GM23338 (cell line): ENCODE data around the gene TIMM50.

ENCODE experiments used
- EZH2 ChIP-seq: fragments of 200-600 bp; sonication (generic); IDR thresholded peaks from one replicate; pipeline ENCODE4 v1.8.0; 2017; ENCODE audit warnings: antibody characterized with exemption, mild to moderate bottlenecking, low read depth; ENCODE audit not compliant: unreplicated experiment
- POLR2AphosphoS5 ChIP-seq: IDR thresholded peaks from 2 replicates; pipeline ENCODE4 v1.6.1; 2016; ENCODE audit warnings: antibody characterized with exemption, low read depth
- TF ChIP-seq, protein P1 (sequence below): IDR thresholded peaks from one replicate; pipeline ENCODE4 v1.6.1; 2018; ENCODE audit warnings: antibody characterized with exemption; ENCODE audit not compliant: unreplicated experiment

DNA sequence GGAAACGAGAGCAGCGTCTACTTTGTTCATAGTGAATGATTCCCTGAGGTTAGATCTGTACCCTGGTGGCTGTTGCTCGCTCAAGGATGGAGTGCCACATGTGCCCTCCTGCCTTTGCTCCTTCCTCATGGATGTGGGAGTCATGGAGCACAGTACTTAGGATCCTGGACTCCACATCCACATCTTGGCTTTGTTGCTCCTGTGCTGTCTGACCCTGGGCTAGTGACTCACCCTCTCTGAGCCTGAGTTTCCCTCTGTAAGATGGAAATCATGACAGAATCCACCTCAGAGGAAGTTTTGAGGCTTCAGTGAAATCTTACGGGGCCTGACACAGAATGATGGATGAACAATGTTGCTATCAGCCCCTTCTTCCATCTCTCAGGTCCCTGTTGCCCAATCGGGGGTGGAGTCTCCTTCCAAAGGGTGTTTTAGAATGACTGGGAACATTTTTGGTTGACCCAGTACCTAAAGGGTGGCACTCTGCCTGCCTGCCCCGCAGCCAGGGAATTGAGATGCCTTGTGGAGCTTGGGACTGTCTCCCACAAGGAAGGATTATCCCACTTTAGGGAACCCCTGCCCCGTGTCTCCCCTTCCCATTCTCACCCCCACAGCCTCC lies 9.8 kb upstream of the TIMM50 start:
- TF ChIP-seq, protein P1, sequence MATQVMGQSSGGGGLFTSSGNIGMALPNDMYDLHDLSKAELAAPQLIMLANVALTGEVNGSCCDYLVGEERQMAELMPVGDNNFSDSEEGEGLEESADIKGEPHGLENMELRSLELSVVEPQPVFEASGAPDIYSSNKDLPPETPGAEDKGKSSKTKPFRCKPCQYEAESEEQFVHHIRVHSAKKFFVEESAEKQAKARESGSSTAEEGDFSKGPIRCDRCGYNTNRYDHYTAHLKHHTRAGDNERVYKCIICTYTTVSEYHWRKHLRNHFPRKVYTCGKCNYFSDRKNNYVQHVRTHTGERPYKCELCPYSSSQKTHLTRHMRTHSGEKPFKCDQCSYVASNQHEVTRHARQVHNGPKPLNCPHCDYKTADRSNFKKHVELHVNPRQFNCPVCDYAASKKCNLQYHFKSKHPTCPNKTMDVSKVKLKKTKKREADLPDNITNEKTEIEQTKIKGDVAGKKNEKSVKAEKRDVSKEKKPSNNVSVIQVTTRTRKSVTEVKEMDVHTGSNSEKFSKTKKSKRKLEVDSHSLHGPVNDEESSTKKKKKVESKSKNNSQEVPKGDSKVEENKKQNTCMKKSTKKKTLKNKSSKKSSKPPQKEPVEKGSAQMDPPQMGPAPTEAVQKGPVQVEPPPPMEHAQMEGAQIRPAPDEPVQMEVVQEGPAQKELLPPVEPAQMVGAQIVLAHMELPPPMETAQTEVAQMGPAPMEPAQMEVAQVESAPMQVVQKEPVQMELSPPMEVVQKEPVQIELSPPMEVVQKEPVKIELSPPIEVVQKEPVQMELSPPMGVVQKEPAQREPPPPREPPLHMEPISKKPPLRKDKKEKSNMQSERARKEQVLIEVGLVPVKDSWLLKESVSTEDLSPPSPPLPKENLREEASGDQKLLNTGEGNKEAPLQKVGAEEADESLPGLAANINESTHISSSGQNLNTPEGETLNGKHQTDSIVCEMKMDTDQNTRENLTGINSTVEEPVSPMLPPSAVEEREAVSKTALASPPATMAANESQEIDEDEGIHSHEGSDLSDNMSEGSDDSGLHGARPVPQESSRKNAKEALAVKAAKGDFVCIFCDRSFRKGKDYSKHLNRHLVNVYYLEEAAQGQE = no peak
- no peak for TF ChIP-seq EZH2
- TF ChIP-seq POLR2AphosphoS5 = no peak
